Urothelium cell line (cell line): Measurements from ENCODE around the gene PRKD1.
"Not testable (repeated sequence)": the region's sequence is repeated elsewhere in the genome, so short reads cannot be mapped to it uniquely, and the experiment has no call there.

Experiments used
- DNase-seq: peaks from one replicate; pipeline ENCODE4 v3.0.0; 2011; ENCODE audit warnings: low spot score, mixed read lengths
- FAIRE-seq: peaks from 2 replicates; lab custom pipeline; 2011; peaks lifted over from hg19 to GRCh38; lab: Jason Lieb, UNC

PRKD1 gene

DNA sequence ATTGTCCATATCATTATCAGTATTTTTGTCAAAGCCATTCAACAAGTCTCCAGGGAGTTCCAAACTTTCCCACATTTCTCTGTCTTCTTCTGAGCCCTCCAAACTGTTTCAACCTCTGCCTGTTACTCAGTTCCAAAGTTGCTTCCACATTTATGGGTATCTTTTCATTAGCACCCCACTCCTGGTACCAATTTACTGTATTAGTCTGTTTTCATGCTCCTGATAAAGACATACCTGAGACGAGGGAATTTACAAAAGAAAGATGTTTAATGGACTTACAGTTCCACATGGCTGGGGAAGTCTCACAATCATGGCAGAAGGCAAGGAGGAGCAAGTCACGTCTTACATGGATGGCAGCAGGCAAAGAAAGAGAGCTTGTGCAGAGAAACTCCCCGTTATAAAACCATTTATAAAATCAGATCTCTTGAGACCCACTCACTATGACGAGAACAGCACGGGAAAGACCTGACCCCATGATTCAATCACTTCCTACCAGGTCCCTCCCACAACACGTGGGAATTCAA lies 87.2 kb downstream of the PRKD1 start:
- DNase-seq, FAIRE-seq: not testable (repeated sequence)

DNA sequence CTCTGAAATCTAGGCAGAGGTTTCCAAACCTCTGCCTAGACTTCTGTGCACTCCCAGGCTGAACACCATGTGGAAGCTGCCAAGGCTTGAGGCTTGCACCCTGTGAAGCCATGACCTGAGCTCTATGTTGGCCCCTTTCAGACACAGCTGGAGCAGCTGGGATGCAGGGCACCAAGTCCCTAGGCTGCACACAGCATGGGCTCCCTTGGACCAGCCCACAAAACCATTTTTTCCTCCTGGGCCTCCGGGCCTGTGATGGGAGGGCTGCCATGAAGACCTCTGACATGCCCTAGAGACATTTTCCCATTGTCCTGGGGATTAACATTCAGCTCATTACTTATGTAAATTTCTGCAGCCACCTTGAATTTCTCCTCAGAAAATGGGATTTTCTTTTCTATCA lies 88.0 kb downstream of the PRKD1 start:
- FAIRE-seq, DNase-seq: not testable (repeated sequence)

DNA sequence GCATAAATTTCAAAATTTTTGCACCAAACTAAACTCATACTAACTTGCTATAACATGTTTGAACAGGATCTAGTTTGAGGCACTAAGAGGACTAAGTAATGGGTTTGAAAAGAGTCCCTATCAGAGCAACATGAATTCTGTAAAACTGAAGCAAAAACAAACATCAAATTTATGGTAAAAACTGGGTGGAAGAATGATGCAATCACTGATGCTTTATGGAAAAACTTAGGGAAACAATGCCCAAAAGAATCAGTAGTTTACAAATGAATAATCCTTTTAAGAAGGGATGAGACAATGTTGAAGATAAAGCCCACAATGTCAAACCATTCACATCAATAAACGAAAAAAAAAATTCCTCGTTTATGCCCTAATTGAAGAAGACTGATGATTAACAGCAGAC lies 88.9 kb downstream of the PRKD1 start:
- no peak for FAIRE-seq

DNA sequence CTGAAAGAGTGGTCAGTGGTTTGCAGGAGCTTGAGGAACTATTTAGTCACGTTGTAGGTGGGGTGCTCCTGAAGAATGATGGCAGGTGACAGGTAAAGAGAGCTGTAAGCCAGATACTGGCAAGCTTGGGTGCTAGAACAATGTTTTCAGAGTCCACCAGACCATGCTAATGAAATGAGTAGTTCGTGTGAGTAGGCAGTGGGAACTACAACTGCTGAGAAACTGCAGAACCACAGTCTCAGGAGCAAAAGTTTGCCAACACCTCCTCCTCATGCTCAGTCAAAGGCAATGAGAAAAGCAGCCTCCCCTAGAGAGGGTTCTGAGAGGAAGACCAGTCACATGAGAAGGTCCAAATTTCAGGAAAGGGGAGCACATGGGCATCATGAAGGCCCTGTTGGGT lies 91.3 kb downstream of the PRKD1 start:
- no peak for DNase-seq
- no peak for FAIRE-seq

More for the DNA sequence above, 88.9 kb downstream of the PRKD1 start:
- DNase-seq = no peak

DNA sequence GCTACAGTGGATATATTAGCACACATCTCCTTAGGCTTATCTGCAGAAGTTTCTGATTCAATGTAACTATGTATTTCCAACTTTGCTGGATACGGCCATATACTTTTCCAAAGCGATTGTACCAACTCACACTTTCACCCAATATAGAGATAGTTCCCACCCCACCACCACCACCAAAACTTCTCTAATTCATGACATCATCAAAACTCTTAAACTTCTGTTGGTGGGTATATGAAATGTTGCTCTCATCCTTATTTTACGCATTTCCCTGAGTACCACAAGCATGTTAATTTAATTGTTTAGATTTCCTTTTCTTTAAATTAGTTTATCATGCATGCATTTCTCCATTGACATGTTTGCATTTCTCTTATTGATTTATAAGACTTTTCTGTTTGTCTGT lies 95.6 kb downstream of the PRKD1 start:
- no peak for FAIRE-seq
- DNase-seq = no peak

DNA sequence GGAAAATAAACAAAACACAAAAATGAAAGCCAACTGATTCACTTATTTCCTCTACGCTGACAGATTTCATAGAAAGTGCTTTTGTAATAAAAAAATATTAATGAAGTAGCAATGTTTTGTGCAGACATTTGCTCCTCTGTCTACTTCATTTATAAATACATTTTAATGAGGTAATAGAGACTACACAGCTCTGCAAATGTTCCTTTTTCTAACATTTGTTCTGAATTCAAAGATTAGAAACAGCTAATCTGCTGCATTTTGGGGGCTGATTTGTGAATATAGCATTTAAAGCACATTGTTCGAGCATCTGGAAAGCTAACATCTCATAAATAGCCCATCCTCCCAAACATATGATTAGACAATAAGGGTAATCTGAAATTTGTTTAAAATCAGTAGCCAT lies 97.8 kb downstream of the PRKD1 start:
- no peak for FAIRE-seq
- DNase-seq = no peak

DNA sequence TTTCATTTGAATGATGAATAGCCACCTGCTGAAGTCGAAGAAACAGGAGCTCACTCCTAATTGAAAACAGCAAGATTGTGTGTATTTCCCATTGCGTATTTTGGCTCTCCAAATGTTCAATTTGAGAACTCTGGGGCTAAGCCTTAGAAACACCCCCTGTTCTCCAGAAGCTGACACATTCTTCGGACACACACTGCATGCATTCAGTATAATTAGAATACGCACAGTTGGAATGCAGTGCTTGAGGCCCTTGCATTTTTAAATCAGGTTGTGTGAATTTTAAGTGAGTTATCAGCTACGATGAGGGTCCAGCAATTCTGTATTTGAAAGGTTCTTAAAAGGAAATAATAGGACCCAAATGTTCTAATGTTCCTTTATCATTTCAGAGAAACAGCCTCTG lies 103.8 kb downstream of the PRKD1 start:
- FAIRE-seq = no peak
- DNase-seq = no peak

DNA sequence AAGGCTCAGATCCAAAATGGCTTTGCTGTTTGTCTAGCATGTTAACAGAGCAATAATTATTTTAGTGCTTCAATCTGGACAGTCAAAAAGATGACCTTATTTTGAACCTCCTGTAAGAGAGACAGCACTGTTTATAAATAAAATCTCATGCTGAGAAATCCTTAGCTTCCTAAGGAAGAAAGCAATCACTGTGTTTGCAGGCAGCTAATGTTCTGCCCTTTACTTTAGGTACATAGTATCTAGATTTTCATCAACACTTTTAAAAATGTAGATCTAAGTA lies 105.3 kb downstream of the PRKD1 start:
- FAIRE-seq = no peak
- DNase-seq = no peak

DNA sequence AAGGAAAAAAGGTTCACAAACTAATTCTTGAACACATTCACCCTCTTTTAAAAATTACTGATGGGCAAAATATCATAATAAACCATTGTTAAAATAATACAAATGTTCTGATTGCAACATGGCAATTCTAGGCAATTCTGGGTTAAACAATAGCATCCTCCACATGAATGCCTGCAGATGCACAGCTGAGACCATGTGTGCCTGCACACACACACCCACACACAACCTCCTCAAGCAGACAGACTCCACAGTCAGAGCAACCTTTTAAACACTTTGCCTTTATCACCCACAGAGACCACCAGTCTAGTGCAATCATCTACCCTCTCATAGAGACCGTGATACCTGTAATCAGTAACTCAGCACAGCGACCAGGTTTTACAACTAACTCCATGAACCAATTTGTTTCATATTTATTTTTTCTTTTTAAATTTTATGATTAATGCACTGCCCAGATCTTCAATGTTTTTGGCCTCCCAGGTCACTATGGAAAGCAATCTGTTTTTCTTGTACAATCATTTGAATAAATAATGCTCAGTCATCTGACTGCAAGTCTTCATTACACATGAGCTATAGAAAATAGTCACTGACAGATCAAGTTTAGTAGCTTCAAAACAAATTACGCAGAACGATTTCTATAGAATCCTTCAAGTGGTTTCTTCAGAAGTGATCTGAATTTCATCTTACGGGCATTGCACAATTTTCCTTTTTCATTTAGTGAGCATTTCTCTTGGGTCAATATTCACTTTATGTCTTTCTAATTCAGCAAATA lies 105.8 kb downstream of the PRKD1 start:
- DNase-seq (no peak), FAIRE-seq (no peak)

DNA sequence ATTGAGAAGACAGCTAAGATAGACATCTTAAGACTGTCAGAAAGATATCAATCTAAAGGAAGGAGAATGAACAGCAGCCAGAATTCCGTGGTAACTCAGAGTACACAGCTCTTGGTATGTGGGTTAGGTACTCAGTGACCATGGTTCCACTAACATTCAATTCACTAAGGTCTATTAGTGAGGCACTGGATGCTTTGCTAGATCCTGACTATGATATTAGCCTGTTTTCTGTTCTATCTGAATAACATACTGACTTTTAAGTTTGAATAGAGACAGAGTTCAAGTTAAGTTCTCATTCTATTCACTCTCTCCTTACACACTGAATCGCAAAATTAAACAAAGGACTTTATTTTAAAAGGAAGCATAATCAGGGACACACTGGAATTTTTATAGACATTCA lies 106.4 kb downstream of the PRKD1 start:
- no peak for FAIRE-seq

DNA sequence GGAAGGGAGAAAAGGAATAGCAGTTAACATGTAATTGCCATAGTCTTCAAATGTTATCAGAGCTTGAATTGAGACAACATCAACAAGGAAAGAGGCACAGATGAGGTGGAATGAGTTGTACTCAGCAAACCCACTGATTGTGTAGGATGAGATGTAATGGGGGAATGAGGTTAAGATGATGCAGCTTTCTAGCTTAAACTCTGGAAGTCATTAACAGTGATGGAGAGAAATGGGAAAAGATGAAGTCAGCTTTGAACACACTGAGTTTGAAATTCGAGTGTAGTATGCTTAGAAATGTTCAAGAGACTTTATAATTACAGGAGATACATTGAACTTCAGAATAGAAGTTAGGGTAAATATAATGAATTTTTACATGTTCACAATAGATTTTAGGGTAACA lies 106.9 kb downstream of the PRKD1 start:
- DNase-seq (no peak), FAIRE-seq (no peak)

More for the DNA sequence above, 106.4 kb downstream of the PRKD1 start:
- DNase-seq = no peak

DNA sequence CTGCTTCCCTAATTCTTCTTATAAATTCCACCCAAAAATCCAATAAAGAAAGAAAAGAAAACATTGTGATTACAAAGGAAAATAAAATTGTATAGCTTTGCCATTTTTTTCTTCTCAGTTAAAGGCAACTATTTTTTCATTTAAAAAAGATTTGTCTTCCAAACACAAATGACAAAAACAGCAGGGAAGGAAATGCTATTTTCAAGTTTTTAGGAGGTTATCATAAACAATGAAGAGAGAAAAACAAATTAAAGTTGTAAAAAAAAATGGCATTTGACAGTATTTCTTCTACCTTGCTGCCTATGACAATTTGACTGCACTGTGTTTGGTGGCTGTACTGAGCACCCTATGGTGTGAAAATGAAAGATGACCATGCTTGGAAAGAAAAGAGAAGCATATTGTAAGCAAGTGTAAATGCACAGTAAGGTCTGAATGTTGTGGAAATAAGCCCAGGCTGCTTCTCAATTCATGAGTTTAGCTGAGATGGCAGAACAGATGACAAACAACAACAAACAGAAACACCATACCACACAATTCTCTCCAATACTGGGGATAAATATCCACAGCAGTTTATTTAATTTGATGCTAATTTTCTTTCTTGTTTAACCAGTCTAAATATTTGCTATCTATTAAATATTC lies 109.8 kb downstream of the PRKD1 start:
- FAIRE-seq = no peak

DNA sequence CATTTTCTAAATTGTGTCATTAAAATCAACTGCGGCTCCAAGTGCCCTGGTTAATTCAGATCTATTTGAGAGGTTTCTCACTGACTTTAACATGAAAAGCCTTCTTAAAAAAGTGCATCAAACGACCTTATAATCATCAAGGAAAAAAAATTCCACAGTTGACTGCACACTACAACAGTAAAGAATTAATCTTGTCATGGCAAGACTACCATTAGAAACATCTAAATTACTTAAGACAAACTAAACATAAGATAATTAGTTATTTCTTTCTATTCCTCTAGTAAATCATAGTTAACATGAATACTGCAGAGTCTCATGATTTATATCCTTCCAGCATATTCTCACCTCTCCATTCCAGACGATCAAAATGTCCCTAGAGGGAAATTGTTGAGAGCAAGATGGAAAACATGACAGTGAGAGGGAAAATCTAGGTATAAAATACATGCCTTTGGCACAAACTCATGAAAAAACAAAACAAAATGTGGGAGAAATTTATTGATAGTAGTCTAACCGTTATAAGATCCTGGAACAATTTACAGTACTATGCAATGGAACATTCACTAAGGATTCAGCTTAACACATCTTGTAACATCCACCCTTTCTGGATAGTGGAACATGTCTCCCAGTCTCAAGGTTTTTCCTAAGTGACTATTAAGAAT lies 112.5 kb downstream of the PRKD1 start:
- DNase-seq = no peak
- no peak for FAIRE-seq

More for the DNA sequence above, 109.8 kb downstream of the PRKD1 start:
- no peak for DNase-seq

DNA sequence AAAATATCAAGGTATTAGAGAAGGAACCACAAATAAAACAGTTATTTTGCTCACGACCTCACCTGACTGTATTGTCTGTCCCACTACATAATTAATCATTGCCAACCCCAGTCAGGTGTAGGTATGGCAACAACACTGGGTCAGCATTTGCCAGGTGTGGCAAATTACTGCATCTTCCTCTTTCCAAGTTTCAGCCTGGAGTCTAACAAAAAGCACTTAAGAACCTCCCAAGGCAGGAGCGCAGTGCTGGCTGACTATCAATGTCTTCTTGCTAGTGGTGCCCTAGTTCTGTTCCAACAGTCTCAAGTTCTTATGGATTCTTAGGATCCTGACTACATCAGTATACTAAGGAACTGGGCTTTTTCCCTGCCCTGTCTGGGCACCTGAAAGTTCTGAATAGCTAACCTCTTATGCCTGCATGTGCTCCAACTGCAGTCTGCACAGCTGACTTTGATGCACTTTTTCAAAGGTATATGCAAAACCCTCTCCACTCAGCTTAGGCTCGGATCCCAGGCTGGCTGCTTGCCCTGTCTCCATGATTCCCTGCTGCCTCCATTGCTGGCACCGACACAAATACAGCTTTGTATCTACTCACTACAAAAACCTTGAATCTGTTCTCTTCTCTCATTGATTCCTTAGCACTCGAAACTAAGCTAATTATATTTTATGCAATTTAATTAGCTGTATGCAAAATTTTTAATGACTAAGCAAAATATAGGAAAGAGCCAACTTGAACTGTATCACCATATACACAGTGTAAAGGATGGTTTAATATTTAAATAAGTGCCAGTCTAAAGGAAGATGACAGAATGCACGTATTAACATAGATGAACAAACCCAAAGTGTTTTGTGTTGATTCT lies 113.3 kb downstream of the PRKD1 start:
- no peak for FAIRE-seq
- no peak for DNase-seq

DNA sequence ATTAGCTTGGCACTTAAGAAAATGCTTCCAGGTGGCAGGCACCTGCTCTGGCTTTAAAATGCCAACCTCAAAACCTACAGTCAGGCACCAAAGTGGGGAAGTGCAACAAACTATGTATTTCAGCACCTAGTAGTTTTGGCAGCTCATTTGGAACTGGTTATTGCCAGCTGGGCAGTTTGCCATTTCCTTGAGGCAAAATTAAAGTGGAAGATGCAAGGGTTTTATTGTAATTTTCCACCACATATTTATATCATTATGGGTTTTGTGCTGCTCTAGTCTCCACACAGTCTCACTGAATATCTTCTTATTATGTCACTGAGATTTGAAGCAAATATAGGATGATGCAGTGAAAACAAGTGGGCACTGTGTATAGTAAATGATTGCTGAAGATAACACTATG lies 117.0 kb downstream of the PRKD1 start:
- FAIRE-seq = no peak

DNA sequence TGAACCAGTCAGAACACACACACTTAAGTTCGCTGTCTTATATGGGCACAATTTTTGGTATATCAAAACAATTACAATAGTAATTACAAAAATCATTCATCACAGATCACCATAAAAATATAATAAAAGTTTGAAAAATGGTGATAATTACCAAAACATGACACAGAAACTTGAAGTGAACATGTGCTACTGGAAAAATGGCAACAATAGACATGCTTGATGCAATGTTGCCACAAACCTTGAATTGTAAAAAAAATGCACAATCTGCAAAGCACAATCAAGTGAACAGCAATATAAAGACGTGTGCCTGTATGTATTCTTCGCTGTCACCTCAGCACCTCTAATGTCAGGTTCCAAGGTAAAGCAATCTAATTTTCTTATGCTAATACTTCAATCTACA lies 117.6 kb downstream of the PRKD1 start:
- no peak for DNase-seq
- FAIRE-seq = no peak

More for the DNA sequence above, 117.0 kb downstream of the PRKD1 start:
- DNase-seq = no peak

DNA sequence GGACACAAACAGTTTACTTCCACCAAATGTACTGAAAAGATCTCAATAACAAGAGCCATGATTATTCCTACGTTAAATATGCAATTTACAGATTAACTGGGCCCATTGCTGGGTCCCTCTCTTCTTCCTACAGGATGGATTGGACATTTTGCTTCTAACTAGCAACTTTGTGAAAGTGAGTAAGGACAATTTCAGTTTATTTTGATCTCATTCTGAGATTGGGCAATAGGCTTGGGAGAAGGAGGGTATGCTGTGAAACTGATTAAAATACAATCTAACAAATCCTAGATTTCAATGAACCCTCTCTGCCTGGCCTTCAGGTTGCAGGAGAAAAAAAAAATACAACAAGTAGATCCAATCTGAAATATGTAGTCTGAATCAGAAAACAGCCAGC lies 121.5 kb downstream of the PRKD1 start:
- DNase-seq (no peak), FAIRE-seq (no peak)

DNA sequence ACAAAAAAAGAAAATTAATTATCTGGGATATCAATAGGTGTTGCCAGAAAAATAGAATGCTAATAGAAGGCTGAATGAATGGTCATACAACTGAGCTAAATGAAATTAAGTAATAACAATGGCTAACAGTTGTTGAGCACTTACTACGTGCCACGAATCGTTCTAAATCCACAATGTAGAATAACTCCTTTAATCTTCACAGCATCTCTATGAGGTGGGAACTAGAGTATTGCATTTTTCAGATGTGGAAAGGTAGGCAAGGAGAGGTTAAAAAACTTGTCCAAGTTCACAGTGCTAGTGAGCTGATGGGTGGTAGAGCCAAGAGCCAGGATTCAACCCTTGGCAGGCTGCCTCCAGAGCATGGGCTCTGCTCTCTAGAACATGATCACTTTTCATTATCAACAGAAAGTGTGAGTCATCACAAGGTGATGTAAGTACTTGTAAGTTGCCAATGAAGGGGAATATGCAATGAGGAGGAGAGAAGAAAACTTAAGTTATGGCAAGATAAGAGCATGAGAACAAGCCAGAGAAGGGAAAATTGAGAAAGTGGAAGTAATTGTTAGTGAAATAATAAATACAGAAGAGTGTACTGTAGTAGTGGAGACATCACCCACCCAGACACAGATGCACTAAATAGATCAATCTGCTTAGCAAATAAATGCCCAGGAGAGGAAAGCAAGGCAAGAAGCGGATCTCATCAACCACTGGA lies 122.1 kb downstream of the PRKD1 start:
- FAIRE-seq = no peak
- DNase-seq = peak; percentile 42

DNA sequence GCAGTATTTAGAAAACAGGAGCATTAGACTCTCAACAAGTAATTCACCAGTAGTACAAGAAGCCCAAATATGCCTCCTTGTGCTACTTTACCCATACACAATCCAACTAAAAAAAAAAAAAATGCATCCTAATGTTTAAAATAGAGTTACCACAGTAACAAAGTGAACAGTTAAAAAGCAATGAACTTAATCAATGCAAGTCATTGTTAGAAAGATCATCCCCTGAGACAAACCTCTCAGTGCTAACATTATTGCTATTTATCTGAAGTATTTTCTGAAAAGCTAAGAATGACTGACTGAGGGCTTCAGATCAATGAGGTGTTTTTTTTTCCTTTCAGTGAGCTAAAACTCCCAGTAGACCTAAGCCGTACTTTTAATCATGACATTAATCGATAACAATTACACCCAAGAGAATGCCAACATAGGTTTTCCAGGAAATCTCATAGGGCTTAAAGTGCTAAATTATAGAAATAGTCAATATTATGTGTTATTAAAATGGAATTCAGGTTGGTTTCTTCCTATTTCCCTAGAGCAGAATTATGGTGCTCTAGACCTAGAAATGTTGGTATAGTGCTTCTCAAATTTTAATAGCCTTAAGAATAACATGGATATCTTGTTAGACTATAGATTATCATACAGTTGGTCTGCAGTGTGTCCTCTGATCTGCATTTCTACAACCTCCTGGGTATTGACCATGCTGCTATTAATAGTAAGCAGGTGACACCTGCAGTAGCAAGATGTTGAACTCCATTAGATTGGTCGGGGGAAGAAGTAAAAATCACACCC lies 123.0 kb downstream of the PRKD1 start:
- no peak for DNase-seq
- no peak for FAIRE-seq

DNA sequence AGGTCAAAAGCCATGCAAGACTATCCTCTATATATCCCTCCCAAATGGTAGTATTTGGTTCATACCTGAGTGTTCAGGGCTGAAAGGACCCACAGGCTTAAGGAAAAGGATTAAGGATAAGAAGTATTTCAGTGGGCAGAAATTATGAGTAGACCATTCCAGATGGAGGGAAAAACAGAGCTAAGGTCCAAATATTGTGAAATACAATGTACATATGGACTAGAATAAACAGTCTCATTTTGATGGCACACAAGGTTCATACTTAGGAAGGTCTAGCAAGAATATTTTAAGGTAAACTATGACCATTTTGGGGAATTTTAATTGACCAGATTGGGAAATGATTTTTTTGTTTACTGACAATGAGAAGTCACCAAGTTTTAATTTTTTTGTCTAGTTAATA lies 124.6 kb downstream of the PRKD1 start:
- DNase-seq (no peak), FAIRE-seq (no peak)
